Measurements from ENCODE around the gene MUC2.

The MUC2 gene

GRCh38 chr11:1044160-1044559 lies 30.5 kb upstream of the MUC2 start:
- Histone ChIP-seq H3K9ac (ENCODE audit: low read length) (no peak overlapping the region), H3K9me3 (ENCODE audit: control insufficient read depth, insufficient read depth, low read depth, low read length) (no peaks in the 10 kb centered on the region), H3K4me3 (ENCODE audit: low read depth, low read length) (no peak overlapping the region), H3K36me3 (ENCODE audit: control insufficient read depth, insufficient read depth, low read length) (no peaks in the 10 kb centered on the region), H3K4me1 (ENCODE audit: control insufficient read depth, insufficient read depth, low read length) (no peaks in the 10 kb centered on the region), H3K27ac (ENCODE audit: low read depth, low read length) (no peak overlapping the region), H3K27me3 (ENCODE audit: control insufficient read depth, insufficient read depth, low read length) (no peaks in the 10 kb centered on the region)

- no peaks in the 10 kb centered on the region for H3K9me3 ChIP-seq (ENCODE audit: control insufficient read depth, insufficient read depth, low read depth, low read length)
- no peak overlapping the region for H3K27ac ChIP-seq (ENCODE audit: low read depth, low read length)
- no peaks in the 10 kb centered on the region for H3K27me3 ChIP-seq (ENCODE audit: control insufficient read depth, insufficient read depth, low read length)
- H3K9ac ChIP-seq (ENCODE audit: low read length): no peak overlapping the region
- H3K36me3 ChIP-seq (ENCODE audit: control insufficient read depth, insufficient read depth, low read length): no peaks in the 10 kb centered on the region
- no peaks in the 10 kb centered on the region for H3K4me1 ChIP-seq (ENCODE audit: control insufficient read depth, insufficient read depth, low read length)
- H3K4me3 ChIP-seq (ENCODE audit: low read depth, low read length): no peak overlapping the region
Observed at GRCh38 chr11:1047595-1048156, 27.0 kb upstream of the MUC2 start.

- Histone ChIP-seq H3K9ac (ENCODE audit: low read length) (no peak overlapping the region), H3K4me1 (ENCODE audit: control insufficient read depth, insufficient read depth, low read length) (no peaks in the 10 kb centered on the region), H3K4me3 (ENCODE audit: low read depth, low read length) (no peak overlapping the region), H3K9me3 (ENCODE audit: control insufficient read depth, insufficient read depth, low read depth, low read length) (no peaks in the 10 kb centered on the region), H3K27me3 (ENCODE audit: control insufficient read depth, insufficient read depth, low read length) (no peaks in the 10 kb centered on the region), H3K27ac (ENCODE audit: low read depth, low read length) (no peak overlapping the region), H3K36me3 (ENCODE audit: control insufficient read depth, insufficient read depth, low read length) (no peaks in the 10 kb centered on the region)
Observed at GRCh38 chr11:1048375-1049070, 26.2 kb upstream of the MUC2 start.

GRCh38 chr11:1049071-1049405 lies 25.6 kb upstream of the MUC2 start:
- Histone ChIP-seq H3K27me3 (ENCODE audit: control insufficient read depth, insufficient read depth, low read length) (no peaks in the 10 kb centered on the region), H3K36me3 (ENCODE audit: control insufficient read depth, insufficient read depth, low read length) (no peaks in the 10 kb centered on the region), H3K4me1 (ENCODE audit: control insufficient read depth, insufficient read depth, low read length) (no peaks in the 10 kb centered on the region), H3K27ac (ENCODE audit: low read depth, low read length) (no peak overlapping the region), H3K9me3 (ENCODE audit: control insufficient read depth, insufficient read depth, low read depth, low read length) (no peaks in the 10 kb centered on the region), H3K9ac (ENCODE audit: low read length) (no peak overlapping the region), H3K4me3 (ENCODE audit: low read depth, low read length) (no peak overlapping the region)

- Histone ChIP-seq H3K9ac (ENCODE audit: low read length) (no peak overlapping the region), H3K27ac (ENCODE audit: low read depth, low read length) (no peak overlapping the region), H3K4me3 (ENCODE audit: low read depth, low read length) (no peak overlapping the region), H3K27me3 (ENCODE audit: control insufficient read depth, insufficient read depth, low read length) (no peaks in the 10 kb centered on the region), H3K4me1 (ENCODE audit: control insufficient read depth, insufficient read depth, low read length) (no peaks in the 10 kb centered on the region), H3K36me3 (ENCODE audit: control insufficient read depth, insufficient read depth, low read length) (no peaks in the 10 kb centered on the region), H3K9me3 (ENCODE audit: control insufficient read depth, insufficient read depth, low read depth, low read length) (no peaks in the 10 kb centered on the region)
Observed at GRCh38 chr11:1049431-1049891, 25.2 kb upstream of the MUC2 start.

- Histone ChIP-seq H3K27me3 (ENCODE audit: control insufficient read depth, insufficient read depth, low read length) (no peaks in the 10 kb centered on the region), H3K36me3 (ENCODE audit: control insufficient read depth, insufficient read depth, low read length) (no peaks in the 10 kb centered on the region), H3K9ac (ENCODE audit: low read length) (no peak overlapping the region), H3K4me1 (ENCODE audit: control insufficient read depth, insufficient read depth, low read length) (no peaks in the 10 kb centered on the region), H3K27ac (ENCODE audit: low read depth, low read length) (no peak overlapping the region), H3K4me3 (ENCODE audit: low read depth, low read length) (no peak overlapping the region), H3K9me3 (ENCODE audit: control insufficient read depth, insufficient read depth, low read depth, low read length) (no peaks in the 10 kb centered on the region)
Observed at GRCh38 chr11:1049911-1050580, 24.6 kb upstream of the MUC2 start.

GRCh38 chr11:1050581-1051355 lies 23.9 kb upstream of the MUC2 start:
- no peak overlapping the region for H3K27ac ChIP-seq (ENCODE audit: low read depth, low read length)
- no peaks in the 10 kb centered on the region for H3K27me3 ChIP-seq (ENCODE audit: control insufficient read depth, insufficient read depth, low read length)
- H3K4me3 ChIP-seq (ENCODE audit: low read depth, low read length): no peak overlapping the region
- H3K9me3 ChIP-seq (ENCODE audit: control insufficient read depth, insufficient read depth, low read depth, low read length): no peaks in the 10 kb centered on the region
- no peak overlapping the region for H3K9ac ChIP-seq (ENCODE audit: low read length)
- H3K36me3 ChIP-seq (ENCODE audit: control insufficient read depth, insufficient read depth, low read length): no peaks in the 10 kb centered on the region
- H3K4me1 ChIP-seq (ENCODE audit: control insufficient read depth, insufficient read depth, low read length): no peaks in the 10 kb centered on the region

GRCh38 chr11:1051356-1052132 lies 23.1 kb upstream of the MUC2 start:
- Histone ChIP-seq H3K27ac (ENCODE audit: low read depth, low read length) (no peak overlapping the region), H3K27me3 (ENCODE audit: control insufficient read depth, insufficient read depth, low read length) (no peaks in the 10 kb centered on the region), H3K36me3 (ENCODE audit: control insufficient read depth, insufficient read depth, low read length) (no peaks in the 10 kb centered on the region), H3K4me3 (ENCODE audit: low read depth, low read length) (no peak overlapping the region), H3K9me3 (ENCODE audit: control insufficient read depth, insufficient read depth, low read depth, low read length) (no peaks in the 10 kb centered on the region), H3K4me1 (ENCODE audit: control insufficient read depth, insufficient read depth, low read length) (no peaks in the 10 kb centered on the region), H3K9ac (ENCODE audit: low read length) (no peak overlapping the region)

GRCh38 chr11:1052133-1053011 lies 22.3 kb upstream of the MUC2 start:
- Histone ChIP-seq H3K9ac (ENCODE audit: low read length) (no peak overlapping the region), H3K4me1 (ENCODE audit: control insufficient read depth, insufficient read depth, low read length) (no peaks in the 10 kb centered on the region), H3K9me3 (ENCODE audit: control insufficient read depth, insufficient read depth, low read depth, low read length) (no peaks in the 10 kb centered on the region), H3K4me3 (ENCODE audit: low read depth, low read length) (no peak overlapping the region), H3K27me3 (ENCODE audit: control insufficient read depth, insufficient read depth, low read length) (no peaks in the 10 kb centered on the region), H3K27ac (ENCODE audit: low read depth, low read length) (no peak overlapping the region), H3K36me3 (ENCODE audit: control insufficient read depth, insufficient read depth, low read length) (no peaks in the 10 kb centered on the region)
